ENCODE data around the gene SLC27A1. TPM values are rescaled to one million over a fixed set of nuclear protein-coding genes. Genes with fewer than 3 reads are reported as not detected.
A peak's percentile ranks its signal among the peaks of the same experiment; 100 is the strongest.
"Not testable (repeated sequence)": the region's sequence is repeated elsewhere in the genome, so short reads cannot be mapped to it uniquely, and the experiment has no call there.

SLC27A1 gene
- total RNA-seq, 2 donors from 2014 or later, result 2.2 to 6.0 TPM

- Mint-ChIP-seq H3K27me3 (no peaks in the 10 kb centered on the region), H3K4me3 (no peak overlapping the region), H3K27ac (no peak overlapping the region), H3K4me1 (ENCODE audit: low read depth in 2 of 2) (peaks cover 15% of the 10 kb centered on the region in 2 donors), H3K36me3 (no peaks in the 10 kb centered on the region), H3K9me3 (no peaks in the 10 kb centered on the region)
- DNase-seq (ENCODE audit: low spot score) (no peak), ATAC-seq (no peak)
Measured at GRCh38 chr19:17500447-17501198, 30.3 kb downstream of the SLC27A1 start.

GRCh38 chr19:17503240-17503639 lies 32.9 kb downstream of the SLC27A1 start:
- ATAC-seq, result no peak
- Mint-ChIP-seq H3K36me3 (no peaks in the 10 kb centered on the region), H3K27me3 (no peaks in the 10 kb centered on the region), H3K4me3 (no peak overlapping the region), H3K27ac (no peak overlapping the region), H3K4me1 (ENCODE audit: low read depth in 2 of 2) (peaks cover 12 to 16% of the 10 kb centered on the region in 2 donors), H3K9me3 (no peaks in the 10 kb centered on the region)
- DNase-seq (ENCODE audit: low spot score), result no peak

- no peaks in the 10 kb centered on the region for H3K27me3 Mint-ChIP-seq
- H3K27ac Mint-ChIP-seq, result peak overlapping the region in 1 of 2 donors; percentile 63
- no peak overlapping the region for H3K4me3 Mint-ChIP-seq
- no peaks in the 10 kb centered on the region for H3K9me3 Mint-ChIP-seq
- ATAC-seq (no peak), DNase-seq (ENCODE audit: low spot score) (no peak)
- no peaks in the 10 kb centered on the region for H3K36me3 Mint-ChIP-seq
- H3K4me1 Mint-ChIP-seq (ENCODE audit: low read depth in 2 of 2), result peaks cover 12 to 19% of the 10 kb centered on the region in 2 donors
Measured at GRCh38 chr19:17504030-17504429, 33.7 kb downstream of the SLC27A1 start.

GRCh38 chr19:17504456-17504855 lies 34.1 kb downstream of the SLC27A1 start:
- Mint-ChIP-seq H3K36me3 (no peaks in the 10 kb centered on the region), H3K9me3 (no peaks in the 10 kb centered on the region), H3K4me3 (no peak overlapping the region), H3K27me3 (no peaks in the 10 kb centered on the region), H3K4me1 (ENCODE audit: low read depth in 2 of 2) (peaks cover 10 to 19% of the 10 kb centered on the region in 2 donors), H3K27ac (peak overlapping the region in 1 of 2 donors; percentile 63)
- ATAC-seq (peak in 1 of 2 donors; percentile 44), DNase-seq (ENCODE audit: low spot score) (no peak)

GRCh38 chr19:17505223-17505622 lies 34.9 kb downstream of the SLC27A1 start:
- no peaks in the 10 kb centered on the region for H3K36me3 Mint-ChIP-seq
- H3K9me3 Mint-ChIP-seq, result no peaks in the 10 kb centered on the region
- peaks cover 8 to 16% of the 10 kb centered on the region in 2 donors for H3K4me1 Mint-ChIP-seq (ENCODE audit: low read depth in 2 of 2)
- no peak overlapping the region for H3K4me3 Mint-ChIP-seq
- no peak for DNase-seq (ENCODE audit: low spot score)
- no peaks in the 10 kb centered on the region for H3K27me3 Mint-ChIP-seq
- H3K27ac Mint-ChIP-seq, result peak overlapping the region in 1 of 2 donors; percentile 63
- no peak for ATAC-seq

GRCh38 chr19:17506745-17507144 lies 36.4 kb downstream of the SLC27A1 start:
- no peak overlapping the region for H3K27ac Mint-ChIP-seq
- H3K4me3 Mint-ChIP-seq, result no peak overlapping the region
- no peak for DNase-seq (ENCODE audit: low spot score)
- H3K36me3 Mint-ChIP-seq, result peaks cover 5% of the 10 kb centered on the region
- H3K9me3 Mint-ChIP-seq, result no peaks in the 10 kb centered on the region
- H3K27me3 Mint-ChIP-seq, result no peaks in the 10 kb centered on the region
- H3K4me1 Mint-ChIP-seq (ENCODE audit: low read depth in 2 of 2), result peaks cover 18 to 22% of the 10 kb centered on the region in 2 donors
- ATAC-seq, result no peak

- not testable (repeated sequence) for H3K4me3 Mint-ChIP-seq
Measured at GRCh38 chr19:17508558-17508933, 38.2 kb downstream of the SLC27A1 start.

GRCh38 chr19:17510220-17510993 lies 40.1 kb downstream of the SLC27A1 start:
- peak overlapping the region; percentile 98 for H3K27ac Mint-ChIP-seq
- peaks cover 18 to 32% of the 10 kb centered on the region in 2 donors for H3K4me1 Mint-ChIP-seq (ENCODE audit: low read depth in 2 of 2)
- DNase-seq (ENCODE audit: low spot score), result no peak
- ATAC-seq, result no peak
- H3K4me3 Mint-ChIP-seq, result peak overlapping the region; percentile 100
- H3K9me3 Mint-ChIP-seq, result no peaks in the 10 kb centered on the region
- H3K36me3 Mint-ChIP-seq, result peaks cover 5% of the 10 kb centered on the region
- H3K27me3 Mint-ChIP-seq, result no peaks in the 10 kb centered on the region

More at GRCh38 chr19:17508558-17508933, 38.2 kb downstream of the SLC27A1 start:
- not testable (repeated sequence) for H3K9me3 Mint-ChIP-seq; DNase-seq (ENCODE audit: low spot score); H3K27me3 Mint-ChIP-seq; H3K27ac Mint-ChIP-seq; H3K36me3 Mint-ChIP-seq; ATAC-seq
- peaks cover 18 to 27% of the 10 kb centered on the region in 2 donors for H3K4me1 Mint-ChIP-seq (ENCODE audit: low read depth in 2 of 2)

GRCh38 chr19:17511724-17512573 lies 41.6 kb downstream of the SLC27A1 start:
- peak overlapping the region; percentile 100 for H3K4me3 Mint-ChIP-seq
- peaks cover 5% of the 10 kb centered on the region for H3K36me3 Mint-ChIP-seq
- H3K27me3 Mint-ChIP-seq, result no peaks in the 10 kb centered on the region
- DNase-seq (ENCODE audit: low spot score) (peak; percentile 90), ATAC-seq (peak; percentile 84 to 86)
- peaks cover 18 to 32% of the 10 kb centered on the region in 2 donors for H3K4me1 Mint-ChIP-seq (ENCODE audit: low read depth in 2 of 2)
- no peaks in the 10 kb centered on the region for H3K9me3 Mint-ChIP-seq
- peak overlapping the region; percentile 98 for H3K27ac Mint-ChIP-seq

GRCh38 chr19:17512574-17512939 lies 42.2 kb downstream of the SLC27A1 start:
- Mint-ChIP-seq H3K4me3 (peak overlapping the region; percentile 100), H3K36me3 (peaks cover 9% of the 10 kb centered on the region), H3K27me3 (no peaks in the 10 kb centered on the region), H3K9me3 (no peaks in the 10 kb centered on the region), H3K4me1 (ENCODE audit: low read depth in 2 of 2) (peaks cover 18 to 32% of the 10 kb centered on the region in 2 donors), H3K27ac (peak overlapping the region; percentile 83 to 87)
- ATAC-seq, result no peak
- DNase-seq (ENCODE audit: low spot score), result no peak

- ATAC-seq, result no peak
- Mint-ChIP-seq H3K4me3 (no peak overlapping the region), H3K27me3 (no peaks in the 10 kb centered on the region), H3K4me1 (ENCODE audit: low read depth in 2 of 2) (peaks cover 6 to 18% of the 10 kb centered on the region in 2 donors), H3K27ac (no peak overlapping the region), H3K9me3 (no peaks in the 10 kb centered on the region), H3K36me3 (peaks cover 11% of the 10 kb centered on the region)
- no peak for DNase-seq (ENCODE audit: low spot score)
Measured at GRCh38 chr19:17515408-17516149, 45.3 kb downstream of the SLC27A1 start.

GRCh38 chr19:17517898-17518297 lies 47.6 kb downstream of the SLC27A1 start:
- Mint-ChIP-seq H3K36me3 (peaks cover 6% of the 10 kb centered on the region), H3K9me3 (no peaks in the 10 kb centered on the region), H3K27me3 (no peaks in the 10 kb centered on the region), H3K4me1 (ENCODE audit: low read depth in 2 of 2) (peaks cover 6 to 12% of the 10 kb centered on the region in 2 donors), H3K27ac (no peak overlapping the region), H3K4me3 (no peak overlapping the region)
- ATAC-seq, result no peak
- no peak for DNase-seq (ENCODE audit: low spot score)

- not testable (repeated sequence) for H3K27ac Mint-ChIP-seq, H3K9me3 Mint-ChIP-seq
Measured at GRCh38 chr19:17518654-17519053, 48.3 kb downstream of the SLC27A1 start.

More at GRCh38 chr19:17518654-17519053, 48.3 kb downstream of the SLC27A1 start:
- peaks cover 13 to 18% of the 10 kb centered on the region in 2 donors for H3K4me1 Mint-ChIP-seq (ENCODE audit: low read depth in 2 of 2)
- not testable (repeated sequence) for ATAC-seq; H3K36me3 Mint-ChIP-seq; H3K27me3 Mint-ChIP-seq; DNase-seq (ENCODE audit: low spot score); H3K4me3 Mint-ChIP-seq
